PC-9 (cell line): ENCODE data around the gene SRXN1. TPM values are rescaled to one million over a fixed set of nuclear protein-coding genes. Genes with fewer than 3 reads are reported as not detected.
A peak's percentile ranks its signal among the peaks of the same experiment; 100 is the strongest.

ENCODE experiments used
- BruUV-seq: library from RNA; stranded (reverse); fragments of 400-500 nt; replicated peaks from 2 replicates; lab custom pipeline; 2021; lab: Mats Ljungman, UMichigan
- CTCF ChIA-PET: fragments of 300-600 bp; sonication (Branson Sonifier 250); formaldehyde crosslinking; loops from one replicate; lab custom pipeline; 2022; ENCODE audit warnings: antibody characterized with exemption; lab: Charles Lee
- POLR2A ChIA-PET: fragments of 300-600 bp; sonication (Branson Sonifier 250); formaldehyde crosslinking; loops from one replicate; lab custom pipeline; 2022; ENCODE audit warnings: antibody characterized with exemption; ENCODE audit not compliant: unreplicated experiment; lab: Charles Lee
- DNase-seq, 2 experiments: peaks; one replicate each; pipeline versions ENCODE4 v3.0.0 to v3.0.0-alpha.2; 2015 to 2022; ENCODE audit warnings: mixed read lengths in 1 of 2
- H2AFZ ChIP-seq: fragments of 200-600 bp; sonication (generic); 2 replicates; pipeline ENCODE4 v1.8.1; 2017; ENCODE audit warnings: antibody characterized with exemption
- H3F3A ChIP-seq: fragments of 200-600 bp; sonication (generic); 2 replicates; pipeline ENCODE4 v1.8.1; 2017; ENCODE audit warnings: antibody characterized with exemption, mild to moderate bottlenecking, low read depth; ENCODE audit not compliant: insufficient read depth
- H3K27ac ChIP-seq: fragments of 200-600 bp; sonication (generic); 2 replicates; pipeline ENCODE4 v1.6.1; 2016; ENCODE audit warnings: mixed run types
- H3K27me3 ChIP-seq: fragments of 200-600 bp; sonication (generic); 2 replicates; pipeline ENCODE4 v1.6.1; 2016; ENCODE audit warnings: low read depth, mixed run types; ENCODE audit not compliant: insufficient read depth
- H3K36me3 ChIP-seq: fragments of 200-600 bp; sonication (generic); 2 replicates; pipeline ENCODE4 v1.6.1; 2016; ENCODE audit warnings: low read depth, mixed run types
- H3K4me1 ChIP-seq: fragments of 200-600 bp; sonication (generic); replicated peaks from 2 replicates; pipeline ENCODE4 v1.6.1; 2016; ENCODE audit warnings: mixed run types; ENCODE audit not compliant: insufficient read depth
- H3K4me2 ChIP-seq: fragments of 200-600 bp; sonication (generic); 2 replicates; pipeline ENCODE4 v1.6.1; 2017; ENCODE audit warnings: mixed run types
- H3K4me3 ChIP-seq: fragments of 200-600 bp; sonication (generic); 2 replicates; pipeline ENCODE4 v1.6.1; 2016; ENCODE audit warnings: mixed run types
- H3K79me2 ChIP-seq: fragments of 200-600 bp; sonication (generic); 2 replicates; pipeline ENCODE4 v1.6.1; 2017; ENCODE audit warnings: low read depth, mixed run types
- H3K9me2 ChIP-seq: fragments of 200-600 bp; sonication (generic); 2 replicates; pipeline ENCODE4 v1.8.1; 2017; ENCODE audit warnings: mild to moderate bottlenecking; ENCODE audit not compliant: insufficient read depth
- H3K9me3 ChIP-seq: fragments of 200-600 bp; sonication (generic); 2 replicates; pipeline ENCODE4 v1.8.1; 2016; ENCODE audit warnings: low read depth; ENCODE audit not compliant: insufficient read depth
- H4K20me1 ChIP-seq: fragments of 200-600 bp; sonication (generic); 2 replicates; pipeline ENCODE4 v1.8.1; 2017; ENCODE audit not compliant: insufficient read depth
- CTCF ChIP-seq: fragments of 200-600 bp; sonication (generic); conservative IDR thresholded peaks from 2 replicates; pipeline ENCODE4 v1.6.1; 2017; ENCODE audit warnings: mixed run types, antibody characterized with exemption, mild to moderate bottlenecking, moderate library complexity
- EZH2 ChIP-seq: fragments of 200-600 bp; sonication (generic); IDR thresholded peaks from 2 replicates; pipeline ENCODE4 v1.8.0; 2017; ENCODE audit warnings: antibody characterized with exemption, low read depth
- intact Hi-C: fragments of 100-400 bp; cut with micrococcal nuclease; formaldehyde crosslinking; loops from one replicate; pipeline ENCODE4 v1.10.0; 2022; ENCODE audit not compliant: unreplicated experiment
- total RNA-seq: library from RNA; stranded (reverse); gene quantifications from 2 replicates; pipeline ENCODE4 v1.2.3, GENCODE V29; 2021

The SRXN1 gene
- total RNA-seq, 1 experiment from 2014 or later = 204 TPM

GRCh38 chr20:651713-652614 is 1.0 kb downstream of the SRXN1 start:
- ChIA-PET CTCF (interaction anchor here (0.6 kb wide), 1 partner anchor 15 kb away, joined by 4 read pairs; no protein-coding TSS in a partner anchor), POLR2A (no interaction called here)
- H3K4me2 ChIP-seq = peak overlapping the region; percentile 80
- TSS peak; percentile 32 for BruUV-seq
- no peaks in the 10 kb centered on the region for H3K9me2 ChIP-seq
- peak overlapping the region; percentile 94 for H3K4me3 ChIP-seq
- H3K4me1 ChIP-seq = peaks cover 31% of the 10 kb centered on the region
- H3K27ac ChIP-seq = peak overlapping the region; percentile 86
- intact Hi-C loops = loop anchor here (5.0 to 10.0 kb wide), 3 partner anchors 85 to 823 kb away; partner anchors contain the start of gene SOX12
- no peak for TF ChIP-seq EZH2
- no peak for TF ChIP-seq CTCF
- H3K9me3 ChIP-seq = no peaks in the 10 kb centered on the region
- H3K27me3 ChIP-seq = no peaks in the 10 kb centered on the region
- peaks cover 34% of the 10 kb centered on the region; the same call in 1 of the 2 replicates for H3F3A ChIP-seq
- peaks cover 33% of the 10 kb centered on the region for H3K36me3 ChIP-seq
- H3K79me2 ChIP-seq = peaks cover 66% of the 10 kb centered on the region
- H2AFZ ChIP-seq = no peak overlapping the region
- DNase-seq = no peak
- H4K20me1 ChIP-seq = peaks cover 54% of the 10 kb centered on the region

- ChIA-PET POLR2A (interaction anchor here (0.7 kb wide), 1 partner anchor 17 kb away, joined by 5 read pairs; no protein-coding TSS in a partner anchor), CTCF (interaction anchor here (0.5 kb wide), 1 partner anchor 80 kb away, joined by 3 read pairs; no protein-coding TSS in a partner anchor)
- Histone ChIP-seq H3K4me1 (peaks cover 31% of the 10 kb centered on the region), H3K9me3 (no peaks in the 10 kb centered on the region), H3F3A (peaks cover 42% of the 10 kb centered on the region; the same call in 1 of the 2 replicates), H3K79me2 (peaks cover 67% of the 10 kb centered on the region), H3K4me2 (peak overlapping the region; percentile 80), H3K36me3 (peaks cover 38% of the 10 kb centered on the region), H4K20me1 (peaks cover 64% of the 10 kb centered on the region), H3K27me3 (no peaks in the 10 kb centered on the region), H3K27ac (no peak overlapping the region), H3K9me2 (no peaks in the 10 kb centered on the region), H2AFZ (no peak overlapping the region), H3K4me3 (peak overlapping the region; percentile 94; the same call in 1 of the 2 replicates)
- 0 out of 2 replicates have a peak, but pooled peaks have one; percentile 20 for TF ChIP-seq CTCF
- TF ChIP-seq EZH2 = no peak
- intact Hi-C loops = loop anchor here (5.0 to 10.0 kb wide), 3 partner anchors 86 to 824 kb away; partner anchors contain the start of gene SOX12
- no TSS peak for BruUV-seq
- DNase-seq = no peak
Observed at GRCh38 chr20:650954-651353, 2.0 kb downstream of the SRXN1 start.

GRCh38 chr20:650281-650680 is 2.7 kb downstream of the SRXN1 start:
- no peaks in the 10 kb centered on the region for H3K9me3 ChIP-seq
- intact Hi-C loops = loop anchor here (5.0 to 10.0 kb wide), 3 partner anchors 87 to 825 kb away; partner anchors contain the start of gene SOX12
- H3K4me3 ChIP-seq = no peak overlapping the region
- peaks cover 70% of the 10 kb centered on the region for H3K79me2 ChIP-seq
- H4K20me1 ChIP-seq = peaks cover 68% of the 10 kb centered on the region
- no peaks in the 10 kb centered on the region for H3K27me3 ChIP-seq
- ChIA-PET POLR2A (interaction anchor here (0.7 kb wide), 1 partner anchor 17 kb away, joined by 5 read pairs; no protein-coding TSS in a partner anchor), CTCF (no interaction called here)
- peaks cover 47% of the 10 kb centered on the region; the same call in 1 of the 2 replicates for H3F3A ChIP-seq
- H3K9me2 ChIP-seq = no peaks in the 10 kb centered on the region
- DNase-seq = no peak
- peaks cover 31% of the 10 kb centered on the region for H3K4me1 ChIP-seq
- TF ChIP-seq EZH2 (no peak), CTCF (no peak)
- peaks cover 38% of the 10 kb centered on the region for H3K36me3 ChIP-seq
- H2AFZ ChIP-seq = no peak overlapping the region
- H3K4me2 ChIP-seq = peak overlapping the region; percentile 80
- no peak overlapping the region for H3K27ac ChIP-seq
- no TSS peak for BruUV-seq
